K562 (cell line): ENCODE results near the gene PTBP3. TPM values are rescaled to one million over a fixed set of nuclear protein-coding genes. Genes with fewer than 3 reads are reported as not detected.

Experiments
- ATAC-seq: fragments of 200-7000 bp; cut with Tn5 transposase; 3 replicates; pipeline ENCODE4 v1.9.1; 2020; ENCODE audit warnings: moderate library complexity
- BruUV-seq: library from RNA; stranded (reverse); fragments of 400-500 nt; replicated peaks from 2 replicates; lab custom pipeline; 2021; lab: Mats Ljungman, UMichigan
- CTCF ChIA-PET: fragments of 300-600 bp; formaldehyde crosslinking; extraction: SDS; loops from one replicate; lab custom pipeline; 2021; ENCODE audit warnings: low intra/inter-chr PET ratio; lab: Yijun Ruan, JAX
- POLR2A ChIA-PET: fragments of 300-600, 350-650 bp; sonication (Branson Sonifier 250); formaldehyde crosslinking; extraction: SDS; loops from one replicate; lab custom pipeline; 2021; ENCODE audit warnings: antibody characterized with exemption, inconsistent platforms; lab: Yijun Ruan, JAX
- DNase-seq, 4 experiments: peaks; one replicate each; pipeline versions ENCODE4 v3.0.0 to v3.0.0-alpha.2; 2011 to 2018; ENCODE audit warnings: low spot score in 3 of 4, mixed read lengths in 3 of 4; ENCODE audit errors: extremely low read depth in 1 of 4
- FAIRE-seq: peaks from 2 replicates; lab custom pipeline; 2011; peaks lifted over from hg19 to GRCh38; lab: Jason Lieb, UNC
- H2AFZ ChIP-seq: 2 replicates; pipeline ENCODE4 v1.6.0; 2011; ENCODE audit warnings: low read depth, low read length, control low read depth, inconsistent platforms
- H3K27ac ChIP-seq: fragments of 200-600 bp; 3 replicates; pipeline ENCODE4 v1.8.0; 2011; ENCODE audit warnings: low read depth, mild to moderate bottlenecking, control low read depth, inconsistent platforms, low read length, moderate library complexity, mixed read lengths; ENCODE audit errors: extremely low read depth
- H3K27me3 ChIP-seq, 2 experiments: fragments of 300-600 bp in 1 of 2; 2 replicates in 1 of 2; 3 replicates in 1 of 2; pipeline versions ENCODE4 v1.6.0 to v1.8.0; 2011; ENCODE audit warnings: inconsistent platforms in 2 of 2, low read length in 2 of 2, mild to moderate bottlenecking in 1 of 2, mixed read lengths in 1 of 2, moderate library complexity in 1 of 2; ENCODE audit not compliant: control insufficient read depth in 2 of 2, insufficient read depth in 2 of 2
- H3K36me3 ChIP-seq: fragments of 300-600 bp; 3 replicates; pipeline ENCODE4 v1.8.0; 2011; ENCODE audit warnings: mild to moderate bottlenecking, low read length, inconsistent platforms; ENCODE audit not compliant: control insufficient read depth, insufficient read depth
- H3K4me1 ChIP-seq, 2 experiments: fragments of 200-600 bp in 1 of 2; replicated peaks in 1 of 2; 2 replicates in 1 of 2; 3 replicates in 1 of 2; pipeline versions ENCODE4 v1.5.1 to v1.8.0; 2011; ENCODE audit warnings: inconsistent platforms in 2 of 2, low read length in 2 of 2, mild to moderate bottlenecking in 1 of 2, mixed read lengths in 1 of 2, moderate library complexity in 1 of 2; ENCODE audit not compliant: control insufficient read depth in 2 of 2, insufficient read depth in 2 of 2
- H3K4me2 ChIP-seq: 2 replicates; pipeline ENCODE4 v1.6.1; 2011; ENCODE audit warnings: low read length, control low read depth, inconsistent platforms, mixed read lengths; ENCODE audit not compliant: insufficient read depth
- H3K4me3 ChIP-seq: fragments of 200-600 bp; sonication (generic), shearing (Covaris generic); 2 replicates; pipeline ENCODE4 v1.5.1; 2016; ENCODE audit warnings: control low read depth, inconsistent platforms
- H3K79me2 ChIP-seq: fragments of 200-600 bp; 3 replicates; pipeline ENCODE4 v1.8.0; 2011; ENCODE audit warnings: low read length, inconsistent platforms; ENCODE audit not compliant: control insufficient read depth, insufficient read depth
- H3K9ac ChIP-seq, 2 experiments: 2 replicates each; pipeline versions ENCODE4 v1.6.0 to v1.6.1; 2011; ENCODE audit warnings: low read depth in 2 of 2, low read length in 2 of 2, control low read depth in 1 of 2, inconsistent platforms in 1 of 2, mild to moderate bottlenecking in 1 of 2, mixed read lengths in 1 of 2; ENCODE audit not compliant: insufficient read depth in 1 of 2
- H3K9me1 ChIP-seq: one replicate; pipeline ENCODE4 v1.6.0; 2011; ENCODE audit warnings: inconsistent platforms, mild to moderate bottlenecking, low read length, moderate library complexity; ENCODE audit not compliant: control insufficient read depth, insufficient read depth
- H3K9me3 ChIP-seq: replicated peaks from 2 replicates; pipeline ENCODE4 v1.5.1; 2011; ENCODE audit warnings: low read depth, low read length, inconsistent platforms; ENCODE audit not compliant: control insufficient read depth, insufficient read depth
- H4K20me1 ChIP-seq: replicated peaks from 2 replicates; pipeline ENCODE4 v1.6.1; 2011; ENCODE audit warnings: low read length, inconsistent platforms, mixed read lengths; ENCODE audit not compliant: control insufficient read depth, insufficient read depth
- THAP12 ChIP-seq: fragments of 250-450 bp; sonication (Bioruptor Pico); IDR thresholded peaks from 2 replicates; pipeline ENCODE4 v1.9.0; 2021; ENCODE audit warnings: mild to moderate bottlenecking, inconsistent platforms
- ZSCAN29 ChIP-seq: fragments of 450-650 bp; IDR thresholded peaks from 2 replicates; pipeline ENCODE4 v1.6.1; 2017
- WGBS: fragments of 100-300 bp; shearing (Covaris generic); methylation state at CpG from one replicate; pipeline ENCODE4 v1.1.6; 2016; ENCODE audit warnings: low coverage, mixed read lengths; ENCODE audit not compliant: insufficient coverage; ENCODE audit errors: missing lambda C conversion rate; 5-methylcytosine and 5-hydroxymethylcytosine counted together
- in situ Hi-C: fragments of 300-500 bp; cut with MboI; formaldehyde crosslinking; loops from 4 replicates; pipeline ENCODE4 v1.15.0; 2018; ENCODE audit warnings: inconsistent platforms, mixed read lengths
- intact Hi-C: fragments of 100-400 bp; cut with micrococcal nuclease; formaldehyde crosslinking; loops from 2 replicates; pipeline ENCODE4 v1.14.2; 2022
- polyA plus RNA-seq, 8 experiments: library from polyadenylated mRNA; depleted of rRNA in 4 of 8; stranded (reverse) in 5 of 8; unstranded in 3 of 8; fragments of >200 nt; fragmentation: Nextera tagmentation in 2 of 8; fragmentation: Illumina TruSeq in 1 of 8; extraction: Ambion mirVana in 2 of 8; extraction: Trizol in 1 of 8; gene quantifications; 2 replicates each; pipeline versions ENCODE4 v1.2.1 to v1.2.3, GENCODE V29; 2011 to 2014; ENCODE audit warnings: inconsistent platforms in 1 of 8, missing spikeins in 1 of 8
- total RNA-seq, 7 experiments: library from RNA; depleted of rRNA in 6 of 7; stranded (reverse); fragments of >200 nt in 6 of 7; fragmentation: Illumina TruSeq in 2 of 7; extraction: Trizol in 2 of 7; gene quantifications; 2 replicates each; pipeline versions ENCODE4 v1.2.1 to v1.2.3, GENCODE V29; 2011 to 2021; ENCODE audit warnings: low replicate concordance in 1 of 7

Gene PTBP3
- total and polyA plus RNA-seq, 9 of the 15 experiments (the other 6 are each of a cell fraction or from before 2014, with no cell fraction given), result 22.4 to 132 (median 68.0) TPM

- CTCF ChIA-PET, result no interaction called here
- ATAC-seq, result peak; percentile 3; the same call in 1 of the 3 replicates
- POLR2A ChIA-PET, result interaction anchor here (1.3 kb wide), 1 partner anchor 11 kb away, joined by 3 read pairs; no protein-coding TSS in a partner anchor
- no peaks in the 10 kb centered on the region for H3K9me1 ChIP-seq
- peak; percentile 37 for FAIRE-seq
- in situ Hi-C loops (no loop called here), intact Hi-C loops (loop anchor here (5.0 to 10.0 kb wide), 2 partner anchors 63 to 139 kb away; no protein-coding TSS in a partner anchor)
- H3K9me3 ChIP-seq, result no peaks in the 10 kb centered on the region
- no peaks in the 10 kb centered on the region for H3K27me3 ChIP-seq
- H2AFZ ChIP-seq, result no peak overlapping the region
- peaks cover 19% of the 10 kb centered on the region; the same call in 2 of the 3 replicates for H3K36me3 ChIP-seq
- TF ChIP-seq THAP12 (CRISPR knock-in tag) (no peak), ZSCAN29 (0 out of 2 replicates have a peak, but pooled peaks have one; percentile 35)
- 38% methylated on average over 3 of the region's 3 CpGs for WGBS
- BruUV-seq, result no TSS peak
- no peak overlapping the region for H3K4me3 ChIP-seq
- peak overlapping the region in 1 of 2 experiments; percentile 42; a peak in 1 of 4 replicates for H3K9ac ChIP-seq
- no peak overlapping the region for H3K27ac ChIP-seq
- H3K4me1 ChIP-seq, result peaks cover 16 to 41% of the 10 kb centered on the region in 2 experiments
- H4K20me1 ChIP-seq, result peaks cover 3% of the 10 kb centered on the region; the same call in 1 of the 2 replicates
- DNase-seq, result no peak
- H3K79me2 ChIP-seq, result peaks cover 98% of the 10 kb centered on the region
- H3K4me2 ChIP-seq, result no peak overlapping the region
Observed at GRCh38 chr9:112311497-112311896, 21.9 kb downstream of the PTBP3 start.
